Mucosa of descending colon (tissue), 3 donors: Measurements from ENCODE around the gene LSM10. TPM values are rescaled to one million over a fixed set of nuclear protein-coding genes. Genes with fewer than 3 reads are reported as not detected.

Experiments used
- ATAC-seq: fragments of 200-7000 bp; cut with Tn5 transposase; one replicate; pipeline ENCODE4 v1.9.1; 2020; ENCODE audit warnings: mild to moderate bottlenecking, moderate library complexity
- DNase-seq, 3 donors: peaks; one replicate each; pipeline ENCODE4 v3.0.0-alpha.2; 2020
- H3K36me3 ChIP-seq: fragments of 200-600 bp; one replicate; pipeline ENCODE4 v1.8.0; 2021; ENCODE audit warnings: low read depth, mild to moderate bottlenecking
- H3K4me1 ChIP-seq: fragments of 200-600 bp; one replicate; pipeline ENCODE4 v1.8.0; 2021; ENCODE audit warnings: low read depth, mild to moderate bottlenecking
- H3K4me3 ChIP-seq: fragments of 200-600 bp; one replicate; pipeline ENCODE4 v1.8.0; 2021; ENCODE audit warnings: mild to moderate bottlenecking
- H3K9me3 ChIP-seq: fragments of 200-600 bp; one replicate; pipeline ENCODE4 v1.8.0; 2021; ENCODE audit warnings: mild to moderate bottlenecking
- intact Hi-C, 2 donors: fragments of 100-400 bp; cut with DNase I in 1 of 2; cut with micrococcal nuclease in 1 of 2; formaldehyde crosslinking; loops; one replicate each; pipeline versions ENCODE4 v1.11.0 to v1.11.1; 2022; cut with DNase I, micrococcal nuclease
- total RNA-seq, 3 donors: library from RNA; stranded (reverse); fragmentation: NEBNext Ultra II Directional in 2 of 3; extraction: Animal tissue kit (Norgen Biotek cat#: 25700) in 2 of 3; gene quantifications; one replicate each; pipeline versions ENCODE4 v1.2.1 to v1.2.4, GENCODE V29; 2021 to 2023
- TF ChIP-seq, protein P1 (sequence below): fragments of 200-600 bp; IDR thresholded peaks from one replicate; pipeline ENCODE4 v1.8.0; 2022; ENCODE audit warnings: antibody characterized with exemption, mild to moderate bottlenecking
- donor health status: DM: no; HTN: no; CAD: no; lungs with moderate emphysema.
- donor health status: DM: no; HTN: no; CAD: no.
- donor health status: DM: no; HTN: yes; CAD: no.

The LSM10 gene
- total RNA-seq, 3 donors from 2014 or later: 19.5 to 52.9 (median 22.5) TPM

DNA sequence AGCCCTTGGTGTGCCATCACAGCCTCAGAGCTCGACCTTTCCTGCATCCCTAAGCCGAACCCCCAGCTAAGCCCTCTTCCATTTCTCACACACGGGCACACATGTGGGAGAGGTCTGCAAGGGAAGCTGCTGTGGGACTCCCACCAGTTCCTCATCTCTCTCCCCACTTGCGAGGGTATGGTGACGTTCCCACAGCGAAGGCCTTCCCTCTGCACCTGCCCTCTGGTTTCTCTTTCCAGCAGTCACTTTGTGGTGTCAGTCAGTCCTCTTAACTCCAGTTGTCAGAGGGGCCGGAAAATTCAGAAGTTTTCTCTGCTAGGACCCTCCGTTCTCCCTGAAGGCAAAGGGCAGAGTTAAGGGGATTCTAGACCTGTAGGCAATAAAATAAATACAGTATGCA, 6.4 kb downstream of the LSM10 start:
- TF ChIP-seq, protein P1, sequence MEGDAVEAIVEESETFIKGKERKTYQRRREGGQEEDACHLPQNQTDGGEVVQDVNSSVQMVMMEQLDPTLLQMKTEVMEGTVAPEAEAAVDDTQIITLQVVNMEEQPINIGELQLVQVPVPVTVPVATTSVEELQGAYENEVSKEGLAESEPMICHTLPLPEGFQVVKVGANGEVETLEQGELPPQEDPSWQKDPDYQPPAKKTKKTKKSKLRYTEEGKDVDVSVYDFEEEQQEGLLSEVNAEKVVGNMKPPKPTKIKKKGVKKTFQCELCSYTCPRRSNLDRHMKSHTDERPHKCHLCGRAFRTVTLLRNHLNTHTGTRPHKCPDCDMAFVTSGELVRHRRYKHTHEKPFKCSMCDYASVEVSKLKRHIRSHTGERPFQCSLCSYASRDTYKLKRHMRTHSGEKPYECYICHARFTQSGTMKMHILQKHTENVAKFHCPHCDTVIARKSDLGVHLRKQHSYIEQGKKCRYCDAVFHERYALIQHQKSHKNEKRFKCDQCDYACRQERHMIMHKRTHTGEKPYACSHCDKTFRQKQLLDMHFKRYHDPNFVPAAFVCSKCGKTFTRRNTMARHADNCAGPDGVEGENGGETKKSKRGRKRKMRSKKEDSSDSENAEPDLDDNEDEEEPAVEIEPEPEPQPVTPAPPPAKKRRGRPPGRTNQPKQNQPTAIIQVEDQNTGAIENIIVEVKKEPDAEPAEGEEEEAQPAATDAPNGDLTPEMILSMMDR: no peak
- Histone ChIP-seq H3K4me1 (peaks cover 17% of the 10 kb centered on the region), H3K36me3 (no peaks in the 10 kb centered on the region), H3K4me3 (no peak overlapping the region), H3K9me3 (no peaks in the 10 kb centered on the region)
- intact Hi-C loops: no loop called here
- DNase-seq (no peak), ATAC-seq (no peak)

DNA sequence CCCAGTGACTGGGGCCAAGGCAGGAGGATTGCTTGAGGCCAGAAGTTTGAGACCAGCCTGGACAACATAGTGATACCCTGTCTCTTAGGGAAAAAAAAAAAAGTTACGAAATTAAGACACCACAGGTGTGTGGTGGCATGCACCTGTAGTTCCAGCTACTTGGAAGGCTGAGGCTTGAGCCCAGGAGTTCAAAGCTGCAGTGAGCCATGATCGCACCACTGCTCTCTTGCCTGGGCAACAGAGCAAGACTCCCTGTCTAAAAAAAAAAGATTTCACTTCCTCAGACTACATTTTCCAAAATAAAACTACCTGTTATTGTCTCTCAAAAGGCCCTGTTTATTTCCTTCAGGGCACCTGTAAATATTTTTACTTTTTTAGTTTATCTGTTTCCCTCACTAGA, 7.3 kb downstream of the LSM10 start:
- Histone ChIP-seq H3K4me1 (peaks cover 17% of the 10 kb centered on the region), H3K4me3 (no peak overlapping the region), H3K36me3 (peaks cover 4% of the 10 kb centered on the region), H3K9me3 (no peaks in the 10 kb centered on the region)
- TF ChIP-seq, protein P1: no peak
- no peak for DNase-seq
- no peak for ATAC-seq
- intact Hi-C loops: no loop called here

DNA sequence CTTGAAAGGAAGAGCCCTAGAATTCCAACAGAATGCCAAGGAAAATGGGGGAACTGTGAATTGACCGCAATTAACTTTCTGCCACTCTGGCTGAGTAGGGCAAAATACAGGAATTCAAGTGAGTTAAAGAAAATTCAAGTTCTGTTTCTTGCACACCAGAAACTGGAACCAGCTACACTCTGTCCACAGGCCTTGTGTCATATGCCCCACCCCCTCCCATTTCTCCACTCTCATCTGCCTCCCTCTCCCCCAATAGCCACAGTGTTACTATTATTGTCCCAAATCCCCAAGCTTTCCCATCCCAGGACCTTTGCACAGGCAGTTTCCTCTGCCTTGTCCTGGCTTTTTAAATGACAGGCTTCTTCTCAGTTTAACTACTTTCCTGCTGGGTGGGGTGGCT, 7.7 kb downstream of the LSM10 start:
- TF ChIP-seq, protein P1: no peak
- H3K4me3 ChIP-seq: no peak overlapping the region
- intact Hi-C loops: no loop called here

DNA sequence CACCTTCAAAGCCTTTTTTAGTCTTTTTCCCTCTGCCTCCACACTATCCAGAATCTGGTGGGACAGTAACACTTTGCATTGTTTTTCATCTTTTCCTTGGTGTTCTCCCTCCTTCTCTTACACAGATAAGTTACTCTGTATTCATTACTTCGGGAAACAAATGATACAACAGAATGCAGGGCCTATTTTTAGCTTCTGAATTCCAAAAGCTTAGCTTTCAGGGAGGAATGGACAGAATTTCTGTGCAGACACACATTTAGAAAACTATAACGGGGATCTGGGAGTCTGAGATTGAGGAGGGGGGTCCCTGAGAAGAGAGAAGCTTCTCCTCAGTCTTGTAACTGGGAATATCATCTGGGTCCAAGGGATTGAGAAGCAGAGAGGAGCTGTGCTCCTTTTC, 8.4 kb downstream of the LSM10 start:
- Histone ChIP-seq H3K36me3 (peaks cover 4% of the 10 kb centered on the region), H3K4me3 (no peak overlapping the region), H3K4me1 (peaks cover 21% of the 10 kb centered on the region), H3K9me3 (no peaks in the 10 kb centered on the region)
- no peak for ATAC-seq
- DNase-seq: no peak
- TF ChIP-seq, protein P1: no peak
- intact Hi-C loops: no loop called here

More for the DNA sequence above, 7.7 kb downstream of the LSM10 start:
- Histone ChIP-seq H3K9me3 (no peaks in the 10 kb centered on the region), H3K4me1 (peaks cover 17% of the 10 kb centered on the region), H3K36me3 (peaks cover 4% of the 10 kb centered on the region)
- ATAC-seq: no peak
- no peak for DNase-seq

DNA sequence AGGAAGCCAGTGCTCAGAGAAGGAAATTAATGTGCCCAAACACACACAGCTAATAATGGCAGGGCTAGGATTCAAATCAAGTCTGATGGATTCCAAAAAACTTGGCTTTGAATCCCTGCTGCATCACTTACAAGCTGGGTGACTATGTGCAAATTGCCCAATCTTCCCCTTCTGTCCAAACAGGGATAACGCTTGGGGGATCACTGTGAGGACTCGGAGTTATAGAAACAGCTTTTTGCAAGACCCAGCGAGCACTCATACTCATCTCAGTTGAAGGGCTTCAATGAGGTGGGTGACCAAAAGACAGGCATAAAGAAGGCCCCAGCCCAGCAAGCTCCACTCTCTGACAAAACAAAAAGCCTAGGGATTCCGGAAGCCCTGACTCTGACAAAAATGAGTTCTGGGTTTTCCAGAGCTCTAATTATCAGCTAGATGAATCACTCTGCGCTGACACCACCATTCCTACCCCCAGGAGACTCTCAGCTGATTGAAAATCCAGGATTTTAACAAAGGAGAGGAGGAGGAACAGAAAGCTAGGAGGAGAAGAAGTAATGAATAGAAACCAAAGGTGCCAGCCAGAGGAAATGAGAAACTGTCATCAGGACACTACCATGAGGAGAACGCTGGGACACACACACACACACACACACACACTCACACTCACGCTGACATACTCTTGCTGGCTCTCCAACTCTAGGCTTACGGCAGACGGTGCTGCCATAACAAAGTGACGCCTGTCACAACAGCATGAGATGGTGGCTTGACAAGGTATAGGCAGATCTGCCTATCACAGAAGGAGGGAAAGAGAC, 10.4 kb downstream of the LSM10 start:
- ATAC-seq (no peak), DNase-seq (no peak)
- intact Hi-C loops: no loop called here
- no peaks in the 10 kb centered on the region for H3K9me3 ChIP-seq
- TF ChIP-seq, protein P1: no peak
- no peak overlapping the region for H3K4me3 ChIP-seq
- H3K4me1 ChIP-seq: peaks cover 29% of the 10 kb centered on the region
- peaks cover 4% of the 10 kb centered on the region for H3K36me3 ChIP-seq
